Testis (tissue), 2 donors: Measurements from ENCODE around the gene USP51.

Experiments used
- POLR2A ChIP-seq: fragments of 450-650 bp; IDR thresholded peaks from one replicate; pipeline ENCODE4 v1.6.1; 2017; ENCODE audit warnings: antibody characterized with exemption, mild to moderate bottlenecking, moderate library complexity
- TF ChIP-seq, protein P1 (sequence below), 3 experiments: fragments of 450-650 bp in 2 of 3; fragments of 200-600 bp in 1 of 3; sonication (generic) in 1 of 3; IDR thresholded peaks; one replicate each; pipeline ENCODE4 v1.5.1; 2016 to 2019; ENCODE audit warnings: antibody characterized with exemption in 3 of 3, mild to moderate bottlenecking in 2 of 3, moderate library complexity in 1 of 3

DNA sequence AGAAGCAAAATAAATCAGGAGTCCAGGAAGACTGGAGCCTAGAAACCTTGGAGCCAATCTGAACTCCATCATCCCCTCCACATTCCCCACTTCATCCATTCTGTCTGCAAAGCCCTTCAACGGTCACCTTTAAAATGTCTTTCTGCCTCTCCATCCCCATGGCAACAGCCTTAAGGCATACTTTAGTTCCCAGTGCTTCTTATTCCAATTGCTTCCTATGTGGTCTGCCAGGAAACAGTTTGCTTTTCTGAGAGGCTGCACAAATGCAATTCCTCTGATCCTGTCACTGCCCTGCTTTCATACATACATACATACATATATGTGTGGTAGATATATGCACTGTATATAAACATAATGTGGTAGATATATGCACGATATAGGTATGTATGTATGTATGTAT is 38.5 kb downstream of the USP51 start:
- TF ChIP-seq, protein P1, sequence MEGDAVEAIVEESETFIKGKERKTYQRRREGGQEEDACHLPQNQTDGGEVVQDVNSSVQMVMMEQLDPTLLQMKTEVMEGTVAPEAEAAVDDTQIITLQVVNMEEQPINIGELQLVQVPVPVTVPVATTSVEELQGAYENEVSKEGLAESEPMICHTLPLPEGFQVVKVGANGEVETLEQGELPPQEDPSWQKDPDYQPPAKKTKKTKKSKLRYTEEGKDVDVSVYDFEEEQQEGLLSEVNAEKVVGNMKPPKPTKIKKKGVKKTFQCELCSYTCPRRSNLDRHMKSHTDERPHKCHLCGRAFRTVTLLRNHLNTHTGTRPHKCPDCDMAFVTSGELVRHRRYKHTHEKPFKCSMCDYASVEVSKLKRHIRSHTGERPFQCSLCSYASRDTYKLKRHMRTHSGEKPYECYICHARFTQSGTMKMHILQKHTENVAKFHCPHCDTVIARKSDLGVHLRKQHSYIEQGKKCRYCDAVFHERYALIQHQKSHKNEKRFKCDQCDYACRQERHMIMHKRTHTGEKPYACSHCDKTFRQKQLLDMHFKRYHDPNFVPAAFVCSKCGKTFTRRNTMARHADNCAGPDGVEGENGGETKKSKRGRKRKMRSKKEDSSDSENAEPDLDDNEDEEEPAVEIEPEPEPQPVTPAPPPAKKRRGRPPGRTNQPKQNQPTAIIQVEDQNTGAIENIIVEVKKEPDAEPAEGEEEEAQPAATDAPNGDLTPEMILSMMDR (IDR thresholded peaks at IDR 0.05): no peak
- TF ChIP-seq POLR2A: no peak
